SHP77 (cell line): Measurements from ENCODE around the gene PIK3CA.
"Not testable (repeated sequence)": the region's sequence is repeated elsewhere in the genome, so short reads cannot be mapped to it uniquely, and the experiment has no call there.

Experiments used
- DNase-seq, 2 experiments: peaks; one replicate each; lab custom pipeline; 2025; lab: John Stamatoyannopoulos, UW

The PIK3CA gene

DNA sequence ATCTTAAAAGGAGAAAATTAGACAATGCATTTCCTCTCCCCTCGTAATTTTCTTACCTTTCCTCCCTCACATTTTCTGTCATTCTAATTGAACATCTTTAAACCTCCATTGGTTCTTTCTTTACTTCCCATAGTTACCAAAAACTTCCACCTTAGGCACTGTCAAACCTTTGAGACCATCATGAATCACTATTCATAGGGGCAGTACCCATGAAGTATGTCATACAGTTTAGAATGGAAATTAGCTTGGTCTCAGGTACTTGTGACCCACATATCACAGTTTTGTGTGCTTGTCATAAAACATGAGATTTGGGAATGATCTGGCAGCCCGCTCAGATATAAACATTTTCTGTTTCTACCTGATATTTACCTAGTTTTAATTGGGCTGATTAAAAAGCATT is 52.6 kb downstream of the PIK3CA start:
- no peak for DNase-seq

DNA sequence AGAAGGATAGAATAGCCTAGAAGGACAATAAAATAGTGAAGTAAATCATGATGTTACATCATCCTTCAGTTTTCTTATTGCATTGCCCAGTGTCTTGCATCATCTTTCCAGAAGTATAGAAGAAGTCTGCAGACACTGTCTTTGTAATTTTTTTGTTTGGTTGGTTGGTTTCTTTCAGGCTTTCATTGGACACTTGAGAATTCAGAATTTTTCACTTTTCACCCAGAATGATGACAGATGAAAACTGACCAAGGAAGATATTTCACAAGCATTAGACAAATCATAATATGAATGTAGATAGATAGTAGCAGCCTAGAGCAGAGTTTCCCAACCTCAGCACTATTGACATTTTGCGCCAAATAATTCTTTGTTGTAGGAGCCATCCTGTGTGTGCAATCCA is 67.4 kb downstream of the PIK3CA start:
- not testable (repeated sequence) for DNase-seq

DNA sequence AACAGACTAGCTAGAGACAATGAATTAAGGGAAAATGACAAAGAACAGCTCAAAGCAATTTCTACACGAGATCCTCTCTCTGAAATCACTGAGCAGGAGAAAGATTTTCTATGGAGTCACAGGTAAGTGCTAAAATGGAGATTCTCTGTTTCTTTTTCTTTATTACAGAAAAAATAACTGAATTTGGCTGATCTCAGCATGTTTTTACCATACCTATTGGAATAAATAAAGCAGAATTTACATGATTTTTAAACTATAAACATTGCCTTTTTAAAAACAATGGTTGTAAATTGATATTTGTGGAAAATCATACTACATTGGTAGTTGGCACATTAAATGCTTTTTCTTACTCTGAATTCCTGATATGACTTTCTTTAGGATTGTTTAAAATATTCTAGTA is 70.1 kb downstream of the PIK3CA start:
- DNase-seq, result not testable (repeated sequence)

DNA sequence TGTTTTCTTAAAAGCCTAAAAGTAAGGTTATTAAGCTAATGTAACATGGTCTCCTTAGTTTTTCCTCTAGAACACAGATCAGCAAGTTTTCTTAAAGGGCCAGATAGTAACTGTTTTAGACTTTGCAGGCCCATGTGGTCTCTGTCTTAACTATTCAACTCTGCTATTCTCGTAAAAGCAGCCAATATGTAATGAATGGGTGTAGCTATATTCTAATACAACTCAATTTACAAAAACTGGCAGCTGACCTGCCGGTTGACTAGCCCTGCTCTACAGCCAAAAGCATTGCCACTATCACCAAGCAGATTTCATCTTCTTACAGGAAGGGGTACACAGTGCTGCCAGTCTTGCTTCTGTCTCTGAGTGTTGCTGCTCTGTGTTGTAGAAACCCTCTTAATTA is 75.4 kb downstream of the PIK3CA start:
- no peak for DNase-seq

DNA sequence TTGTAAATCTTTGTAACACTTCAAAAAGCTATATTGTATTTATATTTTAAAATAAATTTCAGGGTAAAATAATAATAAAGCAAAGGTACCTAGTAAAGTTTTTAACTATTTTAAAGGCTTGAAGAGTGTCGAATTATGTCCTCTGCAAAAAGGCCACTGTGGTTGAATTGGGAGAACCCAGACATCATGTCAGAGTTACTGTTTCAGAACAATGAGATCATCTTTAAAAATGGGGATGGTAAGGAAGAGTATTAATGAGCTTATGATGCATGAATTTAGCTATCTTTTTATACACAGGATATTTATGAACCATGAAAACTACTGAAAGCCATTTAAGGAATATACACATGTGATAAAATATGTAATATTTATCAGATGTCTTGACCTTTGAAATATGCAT is 76.4 kb downstream of the PIK3CA start:
- no peak for DNase-seq

GRCh38 chr3:179227349-179227748 is 79.2 kb downstream of the PIK3CA start:
- no peak for DNase-seq

- DNase-seq, result no peak
Observed at GRCh38 chr3:179229177-179229576, 81.0 kb downstream of the PIK3CA start.

DNA sequence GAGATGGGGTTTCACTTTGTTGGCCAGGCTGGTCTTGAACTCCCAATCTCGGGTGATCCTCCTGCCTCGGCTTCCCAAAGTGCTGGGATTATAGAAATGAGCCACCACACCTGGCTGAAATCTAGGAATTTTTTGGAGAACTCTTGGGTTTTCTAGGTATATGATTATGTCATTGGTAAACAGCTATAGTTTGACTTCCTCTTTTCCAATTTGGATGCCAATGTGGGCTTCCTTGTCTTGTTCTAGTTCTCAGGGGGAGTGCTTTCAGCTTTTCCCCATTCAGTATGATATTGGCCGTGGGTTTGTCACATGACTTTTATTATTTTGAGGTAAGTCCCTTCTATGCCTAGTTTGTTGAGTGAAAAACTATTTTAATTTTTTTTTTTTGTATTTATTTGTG is 84.9 kb downstream of the PIK3CA start:
- DNase-seq, result no peak

DNA sequence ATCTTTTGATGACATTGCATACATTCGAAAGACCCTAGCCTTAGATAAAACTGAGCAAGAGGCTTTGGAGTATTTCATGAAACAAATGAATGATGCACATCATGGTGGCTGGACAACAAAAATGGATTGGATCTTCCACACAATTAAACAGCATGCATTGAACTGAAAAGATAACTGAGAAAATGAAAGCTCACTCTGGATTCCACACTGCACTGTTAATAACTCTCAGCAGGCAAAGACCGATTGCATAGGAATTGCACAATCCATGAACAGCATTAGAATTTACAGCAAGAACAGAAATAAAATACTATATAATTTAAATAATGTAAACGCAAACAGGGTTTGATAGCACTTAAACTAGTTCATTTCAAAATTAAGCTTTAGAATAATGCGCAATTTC is 86.0 kb downstream of the PIK3CA start:
- no peak for DNase-seq

GRCh38 chr3:179236669-179237301 is 88.6 kb downstream of the PIK3CA start:
- no peak for DNase-seq

GRCh38 chr3:179240299-179240698 is 92.1 kb downstream of the PIK3CA start:
- not testable (repeated sequence) for DNase-seq

DNA sequence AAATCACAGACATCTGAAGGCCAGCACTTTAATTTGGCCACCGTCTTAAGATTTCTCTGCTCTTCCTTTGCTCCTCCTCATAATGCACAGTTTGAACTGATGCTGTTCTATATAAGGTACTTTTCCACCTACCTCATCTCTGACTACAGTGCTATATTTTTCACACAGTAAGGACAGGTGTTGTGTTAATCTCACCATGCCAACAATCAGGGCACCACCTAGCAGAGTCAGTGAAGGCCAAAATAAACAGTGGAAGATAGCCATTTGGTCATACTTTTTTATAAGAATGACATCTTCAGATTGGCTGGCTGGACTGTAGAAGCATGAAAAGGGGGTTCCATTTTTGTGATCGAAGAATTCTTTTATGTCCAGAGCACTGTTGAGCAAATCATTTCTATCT is 94.7 kb downstream of the PIK3CA start:
- DNase-seq, result not testable (repeated sequence)

DNA sequence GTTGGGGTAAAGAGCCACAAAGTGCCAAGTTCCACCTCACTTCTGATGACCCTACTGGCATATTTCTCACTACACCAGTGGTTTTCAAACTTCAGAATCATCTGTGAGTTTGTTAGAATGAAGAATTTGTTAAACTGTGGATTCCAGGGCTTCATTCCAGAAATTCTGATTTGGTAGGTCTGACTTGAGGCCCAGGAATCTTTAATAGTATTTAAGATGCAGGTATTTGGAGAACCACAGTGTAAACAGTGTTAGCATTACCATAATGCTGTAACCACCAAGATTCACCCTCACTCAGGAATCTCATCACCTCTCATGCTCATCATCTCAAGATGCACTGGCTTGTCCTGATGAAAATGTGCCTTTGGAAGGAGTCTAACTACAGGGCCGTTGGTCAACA is 96.7 kb downstream of the PIK3CA start:
- DNase-seq, result no peak

DNA sequence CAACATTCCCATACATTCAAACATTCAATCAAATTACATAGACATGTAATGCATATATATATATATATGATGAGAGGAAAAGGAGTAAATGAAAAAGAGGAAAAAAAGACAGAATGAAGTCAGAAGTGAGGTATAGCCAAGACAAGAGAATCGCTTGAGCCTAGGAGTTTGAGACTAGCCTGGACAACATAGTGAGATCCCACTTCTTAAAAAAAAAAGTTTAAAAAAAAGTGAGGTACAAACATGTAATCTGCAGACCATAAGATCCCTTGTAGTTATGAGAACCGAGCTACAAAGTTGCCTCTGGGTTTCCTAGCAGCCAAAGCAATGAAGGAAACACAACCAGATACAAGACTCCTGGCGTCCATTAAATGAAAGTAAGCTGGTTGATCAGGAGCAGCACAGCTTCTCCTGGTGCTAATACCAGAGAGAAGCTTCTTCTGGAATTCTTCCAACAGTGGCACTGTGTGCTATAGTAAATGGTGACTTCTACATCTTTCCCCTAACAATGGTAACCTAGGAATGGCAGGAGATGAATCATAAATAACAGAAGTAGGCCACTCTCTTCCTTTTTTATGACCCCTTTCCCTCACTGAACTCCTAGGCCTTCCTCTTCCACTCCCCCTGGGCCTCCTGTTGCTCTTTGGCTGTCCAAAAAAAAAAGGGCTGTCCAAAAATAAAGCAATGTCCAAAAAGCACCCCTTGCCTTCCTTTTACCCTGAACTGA is 99.3 kb downstream of the PIK3CA start:
- DNase-seq, result no peak

GRCh38 chr3:179250803-179251476 is 102.8 kb downstream of the PIK3CA start, which contains the start of gene KCNMB3:
Gene KCNMB3 (minus strand): TSS chr3:179251114. CDS start chr3:179250990, 124 bp downstream.
- DNase-seq, result no peak

- no peak for DNase-seq
Observed at GRCh38 chr3:179256813-179257212, 108.7 kb downstream of the PIK3CA start.

- DNase-seq, result not testable (repeated sequence)
Observed at GRCh38 chr3:179257742-179258141, 109.6 kb downstream of the PIK3CA start.

- DNase-seq, result peak in 1 of 2 experiments; percentile 12
Observed at GRCh38 chr3:179258820-179259219, 110.7 kb downstream of the PIK3CA start.

GRCh38 chr3:179259959-179260756 is 112.0 kb downstream of the PIK3CA start:
- DNase-seq, result not testable (repeated sequence)

GRCh38 chr3:179260949-179261765 is 113.0 kb downstream of the PIK3CA start:
- peak; percentile 66 to 80 for DNase-seq

- no peak for DNase-seq
Observed at GRCh38 chr3:179263134-179263533, 115.0 kb downstream of the PIK3CA start.
